ENCODE measurements around the gene CCDC82. TPM values are rescaled to one million over a fixed set of nuclear protein-coding genes. Genes with fewer than 3 reads are reported as not detected.

The CCDC82 gene
- polyA plus RNA-seq, 2 of the 4 experiments (the other 2 are of a cell fraction) = 17.6 to 27.6 TPM

DNA sequence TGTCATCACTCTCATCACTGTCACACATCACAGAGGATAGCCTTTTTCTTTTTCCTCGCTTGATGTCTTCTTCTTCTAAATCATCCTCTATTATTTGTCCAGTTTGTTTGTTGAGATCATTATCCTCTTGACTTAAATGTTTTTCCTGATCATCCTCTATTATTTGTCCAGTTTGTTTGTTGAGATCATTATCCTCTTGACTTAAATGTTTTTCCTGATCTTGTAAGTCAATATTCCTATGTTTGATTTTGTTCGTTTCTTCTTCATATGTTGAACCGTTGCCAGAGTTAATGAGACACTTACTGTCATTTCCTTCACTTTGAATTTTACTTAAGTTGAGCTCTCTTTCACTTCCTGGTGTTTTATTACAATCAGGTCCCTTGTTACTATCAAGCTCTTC lies 5.6 kb downstream of the CCDC82 start (continued):
- TF ChIP-seq CHD2 (IDR thresholded peaks at IDR 0.05; ENCODE audit: low read length, partially characterized antibody) = no peak
- TF ChIP-seq, protein P1, sequence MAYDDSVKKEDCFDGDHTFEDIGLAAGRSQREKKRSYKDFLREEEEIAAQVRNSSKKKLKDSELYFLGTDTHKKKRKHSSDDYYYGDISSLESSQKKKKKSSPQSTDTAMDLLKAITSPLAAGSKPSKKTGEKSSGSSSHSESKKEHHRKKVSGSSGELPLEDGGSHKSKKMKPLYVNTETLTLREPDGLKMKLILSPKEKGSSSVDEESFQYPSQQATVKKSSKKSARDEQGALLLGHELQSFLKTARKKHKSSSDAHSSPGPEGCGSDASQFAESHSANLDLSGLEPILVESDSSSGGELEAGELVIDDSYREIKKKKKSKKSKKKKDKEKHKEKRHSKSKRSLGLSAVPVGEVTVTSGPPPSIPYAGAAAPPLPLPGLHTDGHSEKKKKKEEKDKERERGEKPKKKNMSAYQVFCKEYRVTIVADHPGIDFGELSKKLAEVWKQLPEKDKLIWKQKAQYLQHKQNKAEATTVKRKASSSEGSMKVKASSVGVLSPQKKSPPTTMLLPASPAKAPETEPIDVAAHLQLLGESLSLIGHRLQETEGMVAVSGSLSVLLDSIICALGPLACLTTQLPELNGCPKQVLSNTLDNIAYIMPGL (CRISPR knock-in tag; IDR thresholded peaks at IDR 0.05; ENCODE audit: borderline replicate concordance) = no peak
- TF ChIP-seq HES2 (IDR thresholded peaks at IDR 0.05) = no peak
- TF ChIP-seq HEYL (CRISPR knock-in tag; IDR thresholded peaks at IDR 0.05) = no peak
- TF ChIP-seq CHD4 (IDR thresholded peaks at IDR 0.05; ENCODE audit: borderline replicate concordance) = no peak
- no peak for TF ChIP-seq FOSL2 (IDR thresholded peaks at IDR 0.05)
- no peak for TF ChIP-seq FOSL2 (CRISPR knock-in tag; IDR thresholded peaks at IDR 0.05)
- TF ChIP-seq HOXB13 (CRISPR knock-in tag; IDR thresholded peaks at IDR 0.05; ENCODE audit: low read depth) = no peak

- ChIA-PET CTCF (no interaction called here), POLR2A (no interaction called here)
- DNase-seq (ENCODE audit: low read depth in 1 of 2, low spot score in 1 of 2) = no peak
Observed at GRCh38 chr11:96376796-96377195, 12.9 kb downstream of the CCDC82 start.

DNA sequence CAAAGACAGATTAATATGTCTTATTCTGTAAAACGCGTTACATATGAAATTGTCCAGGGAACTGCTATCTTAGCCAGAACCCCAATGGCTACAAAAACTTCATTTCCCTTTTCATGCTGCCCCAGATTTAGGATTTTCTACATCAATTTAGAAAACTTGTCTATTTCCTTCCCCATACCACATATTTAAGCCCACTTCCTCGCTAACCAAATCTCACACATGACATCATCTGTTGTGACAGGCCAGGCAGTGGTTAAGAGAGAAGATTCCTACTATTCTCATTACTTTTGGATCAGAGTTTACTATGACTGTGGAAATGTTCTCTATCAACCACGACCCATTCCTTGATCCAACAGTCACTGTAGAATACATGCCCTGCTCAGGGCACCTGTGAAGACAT lies 15.9 kb downstream of the CCDC82 start:
- FAIRE-seq (no peak), ATAC-seq (no peak), DNase-seq (ENCODE audit: low read depth in 1 of 2, low spot score in 1 of 2) (no peak)
- Histone ChIP-seq H3K4me3 (no peak overlapping the region), H3K4me2 (no peak overlapping the region), H3K9me3 (no peaks in the 10 kb centered on the region), H3K4me1 (no peaks in the 10 kb centered on the region), H3K27ac (no peak overlapping the region)
- WGBS (ENCODE audit: missing lambda C conversion rate) = 84% methylated on average over 4 of the region's 4 CpGs
- ChIA-PET CTCF (no interaction called here), POLR2A (no interaction called here)
- TF ChIP-seq SREBF2 (IDR thresholded peaks at IDR 0.05) = no peak
- no peak for TF ChIP-seq RFX5 (IDR thresholded peaks at IDR 0.05)
- no peak for TF ChIP-seq CHD4 (IDR thresholded peaks at IDR 0.05; ENCODE audit: borderline replicate concordance)
- TF ChIP-seq EHMT2 (IDR thresholded peaks at IDR 0.05; ENCODE audit: low read depth) = no peak
- TF ChIP-seq TFCP2L1 (CRISPR knock-in tag; IDR thresholded peaks at IDR 0.05) = no peak
- no peak for TF ChIP-seq HEYL (CRISPR knock-in tag; IDR thresholded peaks at IDR 0.05)
- TF ChIP-seq JUNB (IDR thresholded peaks at IDR 0.05) = no peak
- no peak for TF ChIP-seq MYC (IDR thresholded peaks at IDR 0.05; ENCODE audit: borderline replicate concordance, low read length)
- no peak for TF ChIP-seq ZNF302 (CRISPR knock-in tag; IDR thresholded peaks at IDR 0.05)
- no peak for TF ChIP-seq MAX (IDR thresholded peaks at IDR 0.05)
- no peak for TF ChIP-seq FOSB (CRISPR knock-in tag; IDR thresholded peaks at IDR 0.05)

More at GRCh38 chr11:96376796-96377195, 12.9 kb downstream of the CCDC82 start:
- ATAC-seq = no peak
- Histone ChIP-seq H3K4me3 (no peak overlapping the region), H3K4me1 (no peaks in the 10 kb centered on the region), H3K27ac (no peak overlapping the region), H3K4me2 (no peak overlapping the region), H3K9me3 (no peaks in the 10 kb centered on the region)
- TF ChIP-seq, protein P2, sequence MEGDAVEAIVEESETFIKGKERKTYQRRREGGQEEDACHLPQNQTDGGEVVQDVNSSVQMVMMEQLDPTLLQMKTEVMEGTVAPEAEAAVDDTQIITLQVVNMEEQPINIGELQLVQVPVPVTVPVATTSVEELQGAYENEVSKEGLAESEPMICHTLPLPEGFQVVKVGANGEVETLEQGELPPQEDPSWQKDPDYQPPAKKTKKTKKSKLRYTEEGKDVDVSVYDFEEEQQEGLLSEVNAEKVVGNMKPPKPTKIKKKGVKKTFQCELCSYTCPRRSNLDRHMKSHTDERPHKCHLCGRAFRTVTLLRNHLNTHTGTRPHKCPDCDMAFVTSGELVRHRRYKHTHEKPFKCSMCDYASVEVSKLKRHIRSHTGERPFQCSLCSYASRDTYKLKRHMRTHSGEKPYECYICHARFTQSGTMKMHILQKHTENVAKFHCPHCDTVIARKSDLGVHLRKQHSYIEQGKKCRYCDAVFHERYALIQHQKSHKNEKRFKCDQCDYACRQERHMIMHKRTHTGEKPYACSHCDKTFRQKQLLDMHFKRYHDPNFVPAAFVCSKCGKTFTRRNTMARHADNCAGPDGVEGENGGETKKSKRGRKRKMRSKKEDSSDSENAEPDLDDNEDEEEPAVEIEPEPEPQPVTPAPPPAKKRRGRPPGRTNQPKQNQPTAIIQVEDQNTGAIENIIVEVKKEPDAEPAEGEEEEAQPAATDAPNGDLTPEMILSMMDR (IDR thresholded peaks at IDR 0.05) = no peak
- TF ChIP-seq CEBPB (IDR thresholded peaks at IDR 0.05) = no peak
- TF ChIP-seq CBX2 (IDR thresholded peaks at IDR 0.05; ENCODE audit: borderline replicate concordance, low read depth) = no peak
- TF ChIP-seq HOXB5 (CRISPR knock-in tag; IDR thresholded peaks at IDR 0.05) = no peak
- TF ChIP-seq SREBF2 (IDR thresholded peaks at IDR 0.05) = no peak
- no peak for TF ChIP-seq TFCP2L1 (CRISPR knock-in tag; IDR thresholded peaks at IDR 0.05)
- TF ChIP-seq HDAC2 (IDR thresholded peaks at IDR 0.05) = no peak
- TF ChIP-seq POLR2AphosphoS2 (conservative IDR thresholded peaks at IDR 0.05; ENCODE audit: low read length) = no peak
- TF ChIP-seq ZNF302 (CRISPR knock-in tag; IDR thresholded peaks at IDR 0.05) = no peak
- no peak for FAIRE-seq
- 48% methylated on average over 1 of the region's 1 CpG for WGBS (ENCODE audit: missing lambda C conversion rate)

Measured in A549 (cell line).